GM12872 (cell line): Measurements from ENCODE around the gene PDZK1.

Experiments
- CTCF ChIP-seq: IDR thresholded peaks from 3 replicates; pipeline ENCODE4 v1.5.1; 2011; ENCODE audit warnings: low read depth, mild to moderate bottlenecking, low read length, moderate library complexity; ENCODE audit not compliant: insufficient read depth

Gene PDZK1

DNA sequence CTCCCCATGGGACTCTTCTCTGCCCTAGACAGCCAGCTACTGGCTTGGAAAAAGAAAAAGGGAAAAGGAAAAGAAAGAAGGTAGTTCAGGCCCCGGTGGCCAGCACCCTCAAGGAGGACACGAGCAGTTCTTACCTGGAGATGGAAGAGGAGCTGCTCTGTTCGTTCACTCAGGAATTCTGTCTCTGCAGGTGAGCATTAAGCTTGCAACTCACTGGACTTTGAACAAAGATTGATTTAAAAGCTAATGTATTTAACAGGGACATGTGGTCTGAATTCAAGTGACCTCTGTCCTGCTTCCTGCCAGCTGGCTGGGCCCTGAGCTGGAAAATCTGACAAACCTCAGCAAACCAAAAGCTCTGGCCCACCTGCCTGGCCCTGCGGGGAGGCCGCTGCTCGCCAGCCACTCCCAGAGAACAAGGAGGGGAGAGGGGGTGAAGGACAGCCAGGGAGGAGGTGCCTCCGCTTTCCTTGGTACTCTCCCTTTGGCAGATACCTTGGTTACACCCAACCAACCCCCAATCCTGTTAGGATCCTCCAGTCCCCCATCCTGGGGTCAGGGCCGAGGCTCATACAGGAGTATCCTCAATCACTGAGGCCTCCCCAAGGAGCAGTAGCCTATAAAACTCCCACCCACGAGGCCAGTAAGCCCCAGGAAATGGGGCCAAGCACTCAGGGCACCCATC, at the start of gene PDZK1:
TSS of gene PDZK1 (minus strand) at position 186 of the 685 bp plus-strand sequence. CDS start 19,347 bp downstream, outside the sequence.
- no peak for TF ChIP-seq CTCF

DNA sequence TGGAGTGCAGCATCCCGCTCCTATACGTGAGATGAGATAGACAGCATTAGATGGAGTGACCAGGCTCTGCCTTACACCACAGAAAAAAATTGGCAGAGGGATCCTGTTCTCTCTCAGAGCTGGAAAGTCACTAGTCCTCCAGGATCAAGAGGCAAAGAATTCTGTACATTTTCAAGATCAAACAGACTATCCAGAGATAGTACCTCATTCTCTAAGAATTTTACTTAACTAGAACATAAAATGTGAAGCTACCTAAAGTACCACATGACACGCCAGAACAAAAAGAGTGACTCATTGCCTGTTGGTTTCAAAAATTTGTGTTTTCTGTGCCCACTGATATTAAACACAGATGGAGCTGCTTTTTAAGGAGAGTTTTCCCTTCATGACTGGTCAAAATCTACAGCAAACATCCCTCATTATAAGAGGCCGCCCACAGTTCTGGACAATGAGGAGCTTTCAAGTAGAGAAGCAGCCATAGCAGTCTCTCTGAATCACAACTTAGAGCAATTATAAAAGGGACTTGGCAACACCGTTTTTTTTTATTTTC, 44.4 kb upstream of the PDZK1 start:
- TF ChIP-seq CTCF, result no peak

GRCh38 chr1:145750426-145750825, 43.3 kb upstream of the PDZK1 start:
- TF ChIP-seq CTCF, result no peak

DNA sequence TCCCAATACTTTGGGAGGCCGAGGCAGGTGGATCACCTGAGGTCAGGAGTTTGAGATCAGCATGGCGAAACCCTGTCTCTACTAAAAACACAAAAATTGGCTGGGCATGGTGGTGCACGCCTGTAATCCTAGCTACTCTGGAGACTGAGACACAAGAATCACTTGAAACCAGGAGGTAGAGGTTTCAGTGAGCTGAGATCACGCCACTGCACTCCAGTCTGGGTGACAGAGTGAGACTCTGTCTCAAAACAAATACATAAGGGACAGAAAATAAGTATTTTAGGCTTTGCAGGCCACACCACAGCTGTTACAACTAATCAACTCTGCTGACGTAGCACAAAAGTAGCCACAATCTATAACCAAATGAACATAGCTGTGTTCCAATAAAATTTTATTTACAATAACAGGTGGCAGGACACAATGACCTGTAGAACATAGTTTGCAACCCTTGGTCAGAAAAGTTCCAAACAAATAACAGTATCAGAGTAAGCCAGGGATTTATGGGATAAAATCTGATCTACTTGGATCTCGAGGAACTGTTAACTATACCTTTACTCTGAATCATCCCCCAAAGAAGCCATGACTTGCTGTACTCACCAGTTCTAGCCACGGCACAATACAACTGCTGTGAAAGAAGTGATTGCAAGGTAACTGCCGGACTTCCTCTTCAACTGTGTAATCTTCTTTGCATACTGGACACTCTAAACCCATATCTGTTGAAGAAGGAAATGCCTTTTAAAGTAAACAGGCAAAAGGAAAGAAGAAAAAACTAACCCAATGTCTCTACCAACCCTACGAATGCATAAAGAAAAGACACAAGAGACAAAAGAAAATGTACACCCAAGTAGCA, 40.5 kb upstream of the PDZK1 start:
- TF ChIP-seq CTCF, result no peak

DNA sequence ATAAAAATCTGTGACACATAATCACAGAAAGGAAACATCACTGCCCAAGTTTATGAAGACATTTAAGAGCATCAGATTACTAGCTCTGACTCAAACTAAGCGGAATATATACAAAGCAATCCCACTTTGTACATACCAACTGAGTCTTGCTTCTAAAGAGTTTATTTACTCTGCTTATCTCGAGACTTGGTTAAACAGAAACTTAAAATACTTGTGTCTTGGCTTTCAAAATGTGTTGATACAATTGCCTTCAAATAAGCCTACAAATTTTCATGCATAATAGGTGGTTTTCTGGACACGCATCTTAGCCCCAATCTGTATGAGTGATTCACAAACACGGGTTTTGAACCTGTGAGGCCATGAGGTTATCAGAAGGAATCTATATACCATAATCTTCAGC, 33.1 kb upstream of the PDZK1 start:
- no peak for TF ChIP-seq CTCF

- TF ChIP-seq CTCF, result no peak
Measured at GRCh38 chr1:145736191-145736590, 29.0 kb upstream of the PDZK1 start.

DNA sequence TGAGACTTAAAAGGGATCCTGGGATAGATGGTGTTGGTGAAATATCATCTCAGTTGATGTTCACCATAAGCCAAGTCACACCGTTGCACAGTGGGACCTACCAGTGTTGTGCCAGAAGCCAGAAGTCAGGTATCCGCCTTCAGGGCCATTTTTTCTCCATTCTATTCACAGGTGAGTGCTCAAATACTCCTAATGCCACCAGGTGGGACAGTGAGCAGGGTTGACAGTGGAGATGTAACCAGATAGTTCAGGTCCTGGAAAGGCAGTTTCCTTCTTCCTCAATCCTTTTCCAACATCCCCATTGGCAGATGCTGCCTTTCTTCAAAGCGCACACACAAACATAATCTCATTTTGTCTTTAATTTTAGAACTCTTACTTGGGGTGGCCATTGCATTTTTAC, 23.7 kb upstream of the PDZK1 start:
- no peak for TF ChIP-seq CTCF
